ENCODE results near the gene NRXN2.

The NRXN2 gene

DNA sequence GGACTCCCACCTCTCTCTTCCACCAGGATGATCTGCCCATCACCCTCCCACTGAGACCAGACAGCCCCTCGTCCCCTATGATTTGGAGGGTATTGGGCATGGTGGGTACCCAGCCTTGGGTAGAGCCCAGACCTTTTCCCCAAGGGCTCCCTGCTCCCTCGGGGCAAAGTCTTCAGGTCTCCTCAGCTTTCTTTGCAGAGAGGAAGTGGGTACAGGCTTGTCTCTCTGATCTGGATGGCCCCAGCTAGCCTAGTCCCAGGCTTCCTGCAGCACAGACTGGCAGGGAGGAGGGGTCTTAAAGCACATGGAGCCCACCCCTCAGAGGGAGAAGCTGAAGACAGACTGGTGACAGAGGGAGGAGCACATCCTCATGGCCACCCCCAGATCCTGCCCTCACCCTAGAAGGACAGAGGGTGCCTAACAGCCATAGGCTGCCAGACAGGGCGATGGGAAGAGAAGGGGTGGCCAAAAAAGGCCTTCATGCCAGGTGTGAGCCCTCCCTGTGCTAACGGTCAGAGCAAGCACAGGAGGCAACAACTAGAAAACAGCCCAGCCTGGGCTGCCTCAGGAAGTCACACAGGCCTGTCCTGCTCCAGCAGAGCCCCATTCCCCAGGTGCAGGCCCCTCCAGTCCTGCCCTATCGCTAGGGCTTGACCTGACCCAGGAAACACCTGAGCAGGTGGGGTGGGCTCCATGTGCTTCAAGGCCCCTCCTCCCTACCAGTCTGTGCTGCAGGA lies 101.5 kb downstream of the NRXN2 start:
- DNase-seq: no peak

DNA sequence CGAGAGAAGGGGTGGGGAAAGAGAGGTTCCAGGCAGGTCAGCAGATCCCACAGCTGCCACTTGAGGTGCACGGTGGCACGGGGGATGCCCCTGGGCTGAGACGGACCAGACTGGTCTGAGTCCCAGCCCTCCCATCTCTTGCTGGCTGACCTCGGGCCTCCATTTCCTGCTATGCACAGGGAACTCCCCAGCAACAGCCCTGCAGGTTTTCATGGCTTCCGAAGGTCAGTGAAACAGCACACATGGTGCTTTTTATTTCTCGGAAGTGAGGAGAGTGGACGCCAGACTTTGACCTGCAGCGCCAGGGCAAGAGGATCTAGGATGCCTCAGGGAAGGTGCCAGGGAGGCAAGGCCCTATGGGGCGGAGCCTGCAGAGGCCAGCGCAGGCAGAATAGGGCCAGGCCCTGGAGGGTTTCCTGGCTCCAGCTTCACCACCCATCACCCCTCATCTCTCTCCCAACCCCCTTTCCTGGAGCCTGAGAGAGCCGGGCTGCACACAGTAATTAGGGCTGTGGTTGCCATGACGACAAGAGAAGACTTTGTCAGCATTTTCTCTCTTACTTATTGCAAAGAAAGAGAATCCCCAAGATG lies 102.5 kb downstream of the NRXN2 start:
- no peak for DNase-seq

DNA sequence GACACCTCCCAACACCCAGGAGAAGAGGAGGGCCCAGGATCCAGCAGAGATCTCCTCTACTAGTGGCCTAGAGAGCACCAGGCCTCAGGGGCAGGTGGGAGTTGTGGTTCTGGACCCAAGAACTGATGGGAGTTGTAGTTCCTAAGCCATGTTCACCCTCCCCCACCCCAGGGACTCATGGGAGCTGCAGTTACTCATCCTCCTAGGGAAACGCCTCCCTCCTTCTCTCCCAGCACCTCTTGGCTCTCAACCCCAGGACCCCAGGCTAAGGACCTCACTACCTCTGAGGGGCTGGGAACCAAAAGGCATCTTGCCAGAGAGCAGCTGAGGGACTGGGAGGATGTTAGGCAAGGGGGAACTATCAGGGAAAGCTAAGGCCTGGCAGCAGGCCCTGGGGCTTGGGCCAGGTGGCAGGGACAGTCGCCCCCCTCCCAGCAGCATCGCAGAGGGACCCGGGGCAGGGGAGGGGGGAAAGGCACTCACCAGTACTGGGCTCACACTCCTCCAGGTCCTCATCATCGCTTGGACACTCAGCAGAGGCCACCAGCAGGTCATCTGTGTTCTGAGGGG lies 103.1 kb downstream of the NRXN2 start:
- no peak for DNase-seq

DNA sequence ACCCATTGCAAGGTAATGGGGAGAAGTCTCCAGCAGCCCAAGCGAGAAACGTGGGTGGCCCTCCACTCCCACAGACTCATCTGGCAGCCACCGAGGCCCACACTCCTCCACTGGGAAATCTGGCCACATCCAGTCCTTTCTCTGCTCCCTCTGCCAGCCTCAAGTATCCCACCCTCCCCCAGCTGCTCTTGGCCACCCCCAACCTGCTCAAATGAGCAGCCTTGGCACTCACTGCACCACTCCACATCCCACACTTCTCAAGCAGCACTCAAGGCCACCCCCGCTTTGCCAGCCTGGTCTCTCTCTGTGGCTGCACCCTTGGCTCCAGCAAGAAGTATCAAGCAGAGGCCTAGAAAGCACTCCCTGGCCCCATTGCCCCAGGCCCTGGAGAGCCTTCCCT lies 103.8 kb downstream of the NRXN2 start:
- DNase-seq: no peak

DNA sequence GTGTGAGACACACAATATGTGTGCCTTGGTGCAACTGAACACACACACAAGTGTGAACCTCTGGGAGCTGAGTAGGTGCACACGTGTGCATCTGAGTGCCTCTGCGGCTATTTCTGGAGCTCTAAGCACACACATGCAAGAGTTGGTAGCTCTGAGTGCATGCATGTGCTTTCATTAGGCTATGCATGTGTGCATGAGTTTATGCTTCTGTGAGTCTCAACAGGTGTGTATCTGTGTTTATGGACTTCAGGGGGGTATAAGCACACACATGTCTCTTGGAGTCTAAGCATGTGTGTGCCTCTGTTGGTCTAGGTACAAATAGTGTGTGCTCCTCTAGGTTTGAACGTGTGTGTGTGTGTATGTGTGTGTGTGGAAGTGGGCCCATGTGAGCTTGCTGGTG lies 106.2 kb downstream of the NRXN2 start:
- DNase-seq: no peak

DNA sequence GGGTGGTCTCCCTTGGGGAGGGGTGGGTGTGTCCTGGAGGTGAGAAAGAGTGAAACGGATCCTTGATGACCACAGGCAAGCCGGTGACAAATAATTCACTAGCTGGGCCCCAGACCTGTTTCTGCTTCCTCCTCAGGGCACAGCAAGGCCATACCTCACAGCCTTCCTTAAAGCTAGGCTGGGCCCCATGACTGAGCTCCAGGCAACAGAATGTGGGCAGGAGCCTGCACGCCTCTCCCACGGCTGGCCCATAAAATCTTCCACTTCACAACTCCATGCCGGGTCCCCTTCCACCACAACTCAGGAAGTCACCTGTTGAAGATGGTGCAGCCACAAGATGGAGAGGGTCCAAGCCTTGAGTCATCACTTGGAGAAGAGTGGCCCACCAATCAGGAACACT lies 108.1 kb downstream of the NRXN2 start:
- DNase-seq: no peak

DNA sequence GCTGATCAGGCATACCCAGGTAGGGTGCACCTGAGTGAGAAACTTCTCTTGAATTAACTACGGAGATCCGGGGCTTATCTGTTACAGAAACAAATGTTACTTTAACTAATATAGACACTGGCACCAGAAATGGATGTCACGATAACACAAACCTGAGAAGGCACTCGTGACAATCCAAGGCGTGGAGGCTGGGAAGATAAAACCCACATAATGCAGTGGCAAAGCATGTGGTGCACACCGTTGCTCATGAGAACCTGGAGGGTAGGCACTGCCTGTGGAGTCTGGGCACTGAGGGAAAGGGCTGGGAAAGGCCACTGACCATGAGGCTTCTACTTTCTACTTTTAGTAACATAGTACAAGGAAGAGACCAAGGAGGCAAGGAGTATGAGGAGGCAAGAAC lies 109.3 kb downstream of the NRXN2 start:
- no peak for DNase-seq

DNA sequence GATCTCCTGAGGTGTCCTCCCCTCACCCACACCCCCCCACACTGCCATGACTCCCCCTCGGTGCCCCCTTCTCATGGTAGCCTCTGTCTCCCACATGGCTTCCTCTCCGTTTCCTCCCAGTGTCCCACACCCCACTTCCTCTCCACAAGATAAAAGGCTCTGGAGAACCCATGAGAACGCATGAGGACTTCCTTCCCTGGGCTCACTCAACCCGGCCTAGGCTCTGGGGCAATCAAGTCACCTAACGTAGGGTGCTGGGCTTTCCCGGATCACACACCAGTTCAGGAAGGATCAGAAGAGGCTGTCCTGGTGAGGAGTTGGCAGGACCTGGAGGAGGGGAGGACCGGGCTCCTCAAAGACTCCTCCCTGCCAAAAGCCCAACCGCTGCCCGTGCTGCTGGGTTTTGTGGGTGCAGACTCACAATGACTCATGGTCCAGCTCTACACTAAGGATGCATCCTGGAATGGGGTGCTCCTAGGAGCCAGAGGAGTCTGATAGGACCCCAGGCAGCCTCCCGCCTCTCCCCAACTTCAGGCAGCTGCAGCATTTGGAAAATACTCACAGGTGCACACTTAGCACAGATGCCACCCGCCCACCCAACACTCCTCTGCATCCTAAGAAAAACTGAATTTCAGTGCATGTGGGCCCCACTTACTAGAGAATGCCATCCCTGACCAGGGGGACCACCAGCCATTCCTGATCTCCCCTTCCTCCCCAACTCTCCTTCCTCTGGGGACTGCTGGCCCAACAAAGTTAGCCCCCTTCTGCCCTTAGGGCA lies 110.9 kb downstream of the NRXN2 start:
- no peak for DNase-seq

DNA sequence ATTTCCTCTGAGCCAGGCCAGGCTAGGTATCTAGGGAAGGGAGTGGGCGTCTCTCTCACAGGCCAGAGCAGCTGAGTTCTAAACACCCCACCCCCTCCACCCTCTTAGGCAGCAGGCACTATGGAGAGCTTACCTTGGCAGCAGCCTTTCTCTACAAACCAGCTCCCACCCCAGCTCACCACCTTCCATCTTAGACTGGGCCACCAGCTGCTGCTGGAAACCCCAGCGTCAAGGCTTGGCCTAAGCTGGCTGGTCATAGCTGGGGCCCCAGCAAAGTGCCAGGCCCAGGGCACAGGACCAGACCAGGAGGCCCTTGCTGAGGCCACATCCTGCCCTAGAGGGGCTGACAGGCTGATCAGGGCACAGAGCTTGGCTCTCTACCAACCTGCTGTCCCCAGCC lies 111.8 kb downstream of the NRXN2 start:
- DNase-seq: no peak

DNA sequence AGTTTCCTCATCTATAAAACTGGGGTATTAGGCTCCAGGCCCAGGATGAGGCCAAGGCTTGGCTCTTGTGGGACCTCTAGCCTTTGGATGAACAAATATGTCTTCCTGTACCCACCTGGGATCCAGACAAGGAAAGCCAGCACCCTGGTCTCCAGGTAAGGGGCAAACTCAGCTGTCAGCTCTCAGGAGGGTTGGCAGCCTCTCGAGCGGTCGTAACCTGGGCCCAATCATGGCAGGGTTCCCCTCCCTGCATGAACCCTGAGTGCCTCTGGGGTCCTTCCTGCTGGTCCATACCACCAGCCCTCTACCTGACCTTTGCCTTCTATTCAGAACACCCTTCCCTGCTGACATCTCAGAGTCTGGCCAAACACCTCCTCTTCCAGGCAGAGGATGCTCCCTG lies 112.4 kb downstream of the NRXN2 start:
- DNase-seq: no peak

DNA sequence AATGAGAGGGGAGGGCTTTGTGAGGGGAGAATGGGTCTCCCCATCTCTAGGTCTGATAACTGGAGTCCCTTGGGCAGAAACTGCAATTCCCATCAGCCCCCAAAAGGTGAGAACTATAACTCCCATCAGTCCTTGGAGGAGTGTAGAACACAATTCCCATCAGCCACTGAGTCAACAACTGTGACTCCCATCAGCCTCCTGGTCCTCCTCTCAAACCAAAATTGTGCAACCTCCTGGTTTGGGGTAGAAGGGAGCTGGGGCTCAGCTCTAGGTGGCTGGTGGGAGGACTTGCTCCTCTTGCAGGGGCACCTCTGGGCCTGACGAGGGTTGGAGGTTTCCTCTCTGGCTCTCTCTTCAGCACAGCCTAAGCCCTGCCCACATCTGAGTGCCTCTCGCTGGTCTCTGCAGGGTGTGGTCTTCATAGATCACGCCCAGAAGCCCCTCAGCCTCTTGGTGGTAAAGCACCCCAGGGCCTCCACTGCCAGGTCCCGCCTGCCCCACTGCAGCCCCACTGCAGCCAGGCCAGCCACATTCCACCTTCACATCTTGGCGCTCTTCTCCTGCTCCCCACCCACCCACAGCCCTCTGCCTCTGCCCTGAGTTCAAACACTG lies 113.5 kb downstream of the NRXN2 start:
- no peak for DNase-seq

DNA sequence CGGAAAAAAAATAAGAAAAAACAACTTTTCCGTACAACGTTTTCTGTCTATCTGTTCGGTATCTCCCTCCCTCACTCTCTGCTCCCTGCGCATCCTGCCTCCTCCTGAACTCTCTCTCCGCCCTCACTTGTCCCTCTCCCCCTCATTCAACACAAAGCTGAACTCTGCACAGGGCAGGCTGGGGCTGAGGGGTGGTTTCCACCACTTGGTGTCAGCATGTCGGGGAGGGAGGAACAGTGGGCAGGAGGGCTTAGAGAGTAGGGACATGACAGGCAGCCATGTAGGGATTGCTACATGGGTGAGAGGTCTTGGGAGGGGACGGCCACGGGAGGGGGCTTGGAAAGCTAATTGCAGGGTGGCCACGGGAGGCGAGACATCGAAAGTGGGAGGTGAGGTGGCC lies 114.4 kb downstream of the NRXN2 start:
- no peak for DNase-seq

DNA sequence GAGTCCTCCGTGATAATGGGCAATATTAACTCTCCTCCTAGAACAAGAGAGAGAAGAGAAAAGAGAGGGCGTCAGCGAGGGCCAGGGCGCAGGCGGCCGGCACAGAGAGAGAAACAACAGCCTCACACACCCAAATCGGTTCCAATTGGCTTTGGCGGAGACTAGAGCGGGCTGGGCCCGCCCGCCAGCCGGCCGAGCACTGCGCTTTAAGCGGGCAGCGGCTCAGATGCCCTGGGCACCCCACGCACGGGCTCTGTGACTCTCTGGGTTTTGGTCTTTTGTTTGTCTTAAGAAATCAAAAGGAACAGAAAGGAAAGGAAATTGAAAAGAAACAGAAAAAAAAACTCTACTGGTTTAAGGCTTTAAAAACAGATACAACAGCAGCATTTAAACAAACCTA lies 115.0 kb downstream of the NRXN2 start:
- no peak for DNase-seq

DNA sequence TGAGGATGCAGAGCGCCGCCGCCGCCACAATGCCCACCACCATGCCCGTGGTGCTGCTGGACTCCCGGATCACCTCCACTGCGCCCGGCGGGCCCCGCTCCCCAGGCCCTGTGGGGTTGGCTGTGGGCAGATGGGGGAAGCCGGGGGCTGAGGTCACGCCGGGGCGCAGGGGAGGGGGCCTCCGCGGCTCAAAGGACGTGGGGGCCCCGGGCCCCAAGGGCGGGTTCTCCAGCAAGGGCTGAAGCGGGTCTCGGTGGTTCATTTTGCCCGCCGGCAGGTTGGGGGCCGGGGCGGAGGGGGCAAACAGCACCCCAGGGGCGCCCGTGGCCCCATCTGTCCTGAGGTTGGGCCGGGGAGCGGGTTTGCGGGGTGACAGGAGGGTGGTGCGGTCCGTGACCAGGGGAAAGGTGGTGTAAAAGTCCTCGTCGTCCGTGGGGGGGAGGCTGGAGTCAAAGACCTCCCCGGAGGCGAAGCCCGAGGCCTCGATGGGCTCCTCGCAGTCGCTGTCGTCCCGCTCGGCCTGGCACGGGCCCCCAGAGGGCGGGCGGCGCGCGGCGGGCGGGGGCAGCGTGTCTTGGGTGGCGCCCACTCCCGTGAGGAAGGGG lies 115.5 kb downstream of the NRXN2 start:
- DNase-seq: no peak

DNA sequence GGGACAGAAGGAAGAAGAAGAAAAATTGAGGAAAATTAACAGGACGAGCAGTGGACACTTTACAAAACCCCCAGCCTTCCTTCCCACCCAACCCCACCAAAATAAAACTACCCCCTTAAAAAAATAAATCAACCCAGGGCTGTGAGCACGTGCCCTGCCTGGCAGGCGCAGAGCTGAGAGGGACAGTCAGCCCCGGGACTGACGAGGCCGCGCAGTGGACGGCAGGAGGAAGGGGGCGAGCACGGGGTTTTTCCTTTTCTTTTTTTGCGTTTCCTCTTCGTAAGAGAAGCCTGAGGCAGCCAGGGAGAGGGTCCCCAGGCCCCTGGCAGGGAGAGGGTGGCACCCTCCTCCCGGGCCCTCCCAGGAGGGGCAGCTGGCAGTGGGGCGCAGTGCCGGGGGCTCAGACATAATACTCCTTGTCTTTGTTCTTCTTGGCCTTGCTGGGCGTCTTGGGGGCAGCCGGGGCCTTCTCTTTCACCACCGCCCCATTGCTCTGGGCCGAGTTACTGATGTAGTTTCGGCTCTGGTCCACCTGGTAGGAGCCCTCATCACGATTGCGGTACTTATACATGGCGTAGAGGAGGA lies 116.1 kb downstream of the NRXN2 start:
- no peak for DNase-seq

DNA sequence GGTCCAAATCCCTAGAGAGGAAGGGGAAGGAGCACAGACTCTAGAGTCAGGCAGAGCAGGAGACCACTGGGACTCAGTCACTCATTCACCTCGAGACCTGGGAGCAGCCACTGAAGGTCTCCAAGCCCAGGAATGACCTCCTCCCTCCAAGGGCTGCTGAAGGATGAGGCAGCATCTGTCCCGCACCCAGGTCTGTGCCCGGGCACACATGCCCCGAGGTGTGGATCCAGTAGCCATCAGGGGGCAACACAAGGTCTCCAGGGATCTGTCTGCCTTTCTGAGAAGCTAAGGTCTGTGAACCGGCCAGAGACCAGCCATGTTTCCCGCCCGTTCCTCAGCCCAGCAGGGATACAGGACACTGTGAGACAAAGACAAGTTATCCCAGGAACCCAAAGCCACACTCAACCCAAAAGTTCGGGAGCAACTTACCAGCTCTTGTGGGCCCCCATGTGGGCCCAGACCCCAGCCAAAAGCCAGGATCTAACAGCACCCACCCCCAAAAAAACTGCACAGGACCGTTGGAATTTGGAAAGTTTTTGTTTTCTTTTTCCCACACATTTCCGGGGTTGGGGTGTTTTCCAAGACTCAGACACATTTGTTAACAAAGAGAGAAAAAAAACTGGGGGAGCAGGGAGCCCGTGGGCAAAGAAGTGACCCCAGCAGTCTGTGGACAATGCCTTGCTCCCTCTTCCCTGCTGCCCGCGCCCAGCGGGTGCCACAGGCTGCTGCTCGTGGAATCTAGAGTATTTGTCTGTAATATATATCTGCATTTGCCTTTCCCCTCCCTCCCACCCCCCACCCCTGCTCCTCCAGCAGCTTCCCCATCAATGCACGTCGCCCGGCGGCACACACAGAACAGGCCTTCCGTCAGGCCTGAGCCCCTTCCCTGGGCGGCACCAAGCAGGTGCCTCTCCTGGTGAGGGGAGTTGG lies 117.1 kb downstream of the NRXN2 start:
- DNase-seq: no peak

DNA sequence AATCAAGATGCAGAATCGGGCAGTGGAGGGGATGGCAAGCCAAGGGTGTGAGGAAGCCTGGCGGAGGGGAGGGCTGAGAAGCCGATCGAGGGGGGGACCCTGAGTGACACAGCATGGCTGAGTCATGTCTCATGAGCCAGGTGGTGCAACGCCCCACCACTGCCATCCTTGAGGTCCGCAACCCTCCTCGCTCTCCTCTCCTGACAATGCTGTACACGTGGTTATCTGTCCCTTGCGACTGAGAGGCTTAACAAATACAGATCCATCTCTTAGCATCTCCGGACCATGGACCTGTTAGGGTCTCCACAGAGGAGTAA lies 117.8 kb downstream of the NRXN2 start:
- DNase-seq: no peak

DNA sequence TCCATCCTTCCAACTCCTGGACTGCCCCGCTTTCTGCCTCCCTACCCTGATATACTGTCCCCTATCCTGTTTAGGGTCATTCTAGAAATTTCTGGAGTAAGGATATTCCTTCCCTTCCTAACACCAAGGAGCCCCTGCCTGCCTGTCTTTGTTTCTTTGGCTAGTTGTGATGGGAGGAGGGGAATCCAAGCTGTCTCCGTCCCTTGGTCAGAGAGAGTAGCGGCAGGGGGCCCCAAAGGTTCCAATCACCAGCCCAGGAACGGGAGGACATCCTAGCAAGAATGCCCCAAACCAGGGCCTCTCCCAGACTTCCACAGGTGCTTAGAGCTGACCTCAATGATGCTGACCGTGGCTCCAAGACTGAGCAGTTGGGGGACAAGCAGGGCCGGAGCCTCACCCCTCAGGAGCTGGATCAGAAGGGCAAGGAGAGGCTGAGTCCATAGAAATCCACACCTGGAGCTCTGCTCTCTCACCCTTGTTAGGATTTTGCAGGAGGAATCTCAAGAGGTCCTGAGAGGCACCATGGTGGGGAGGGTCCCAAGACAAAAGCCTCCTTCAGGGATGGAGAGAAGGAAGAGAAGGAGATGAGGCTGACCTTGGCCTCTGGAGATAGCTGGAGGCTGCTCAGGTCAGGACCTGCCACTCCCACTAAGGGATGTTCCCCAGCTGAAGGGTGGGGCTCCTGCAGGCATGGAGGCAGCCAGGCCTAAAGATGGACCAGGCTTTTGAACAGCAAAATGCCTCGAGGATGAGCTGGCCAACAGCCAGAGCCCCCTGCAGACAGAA lies 118.3 kb downstream of the NRXN2 start:
- DNase-seq: no peak

DNA sequence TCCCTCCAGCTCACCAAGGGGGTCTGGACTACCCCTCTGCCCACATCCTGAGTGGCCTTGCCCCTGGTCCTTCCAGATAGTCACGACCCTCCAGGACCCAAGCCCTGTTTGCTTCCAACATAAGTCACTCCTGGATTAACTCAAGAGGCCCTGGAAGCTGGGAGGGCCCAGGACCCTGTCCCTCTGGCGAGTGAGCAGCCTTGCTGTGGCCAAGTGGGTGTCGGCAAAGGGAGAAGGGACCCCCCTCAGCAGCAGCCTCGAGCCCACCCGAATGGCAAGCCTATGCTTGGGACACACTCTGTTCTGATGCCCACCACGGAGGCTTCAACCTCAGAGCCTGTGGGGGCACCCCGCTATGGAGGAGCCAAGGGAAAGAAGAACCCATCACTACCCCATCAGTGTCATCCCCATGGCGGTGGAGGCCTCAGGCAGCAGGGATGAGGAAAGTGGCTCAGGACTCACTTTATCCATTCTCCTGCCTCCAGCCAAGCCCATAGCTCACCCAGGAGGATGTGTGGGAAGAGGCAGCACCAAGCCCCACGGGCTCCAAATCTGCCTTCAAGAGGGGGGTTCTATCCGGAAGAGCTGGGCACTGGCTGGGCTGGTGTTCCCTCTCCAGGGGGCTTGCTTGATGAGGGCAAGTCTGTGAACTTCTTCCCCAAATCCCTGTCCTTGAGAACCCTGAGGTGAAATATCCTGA lies 119.4 kb downstream of the NRXN2 start:
- no peak for DNase-seq

DNA sequence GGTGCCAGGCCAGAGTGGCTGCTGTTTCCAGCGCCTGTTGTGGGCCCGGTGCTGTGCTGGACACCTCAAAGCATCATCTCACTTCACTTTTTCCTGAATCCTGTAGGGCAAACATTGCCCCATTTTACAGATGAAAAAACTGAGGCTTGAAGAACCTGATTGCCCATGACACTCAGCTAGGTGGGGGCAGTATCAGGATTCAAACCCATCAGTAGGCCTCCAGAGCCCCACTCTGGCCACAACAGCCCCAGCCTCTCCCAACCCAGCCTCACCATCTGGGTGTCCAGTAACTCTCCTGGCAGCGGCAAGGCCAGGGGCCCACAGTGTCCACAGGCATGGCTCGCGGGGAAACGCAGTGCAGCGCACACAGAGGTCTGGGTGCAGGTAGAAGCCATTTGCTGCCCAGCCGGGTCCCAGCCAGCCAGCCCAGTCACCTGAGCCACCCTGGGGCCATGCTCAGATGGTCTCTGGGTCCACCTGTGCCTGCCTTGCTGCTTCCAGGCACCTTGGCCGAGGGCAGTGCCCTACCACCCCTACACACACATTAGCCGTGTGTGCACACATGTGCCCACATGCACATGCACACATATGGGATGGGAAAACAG lies 120.4 kb downstream of the NRXN2 start:
- DNase-seq: no peak
